SK-N-MC (cell line): ENCODE measurements around the gene CD53.

Experiments
- EZH2 ChIP-seq: fragments of 200-600 bp; sonication (generic); IDR thresholded peaks from one replicate; pipeline ENCODE4 v1.6.1; 2017; ENCODE audit warnings: antibody characterized with exemption
- FOXP2 ChIP-seq: optimal IDR thresholded peaks from 2 replicates; pipeline ENCODE3; 2011; ENCODE audit warnings: mild to moderate bottlenecking, moderate library complexity; ENCODE audit not compliant: insufficient read depth; ENCODE audit errors: extremely low read length, control extremely low read depth
- POLR2AphosphoS5 ChIP-seq: IDR thresholded peaks from 2 replicates; pipeline ENCODE4 v1.6.1; 2012; ENCODE audit warnings: mild to moderate bottlenecking, low read depth, low read length, borderline replicate concordance

- TF ChIP-seq POLR2AphosphoS5 (no peak), EZH2 (no peak), FOXP2 (no peak)
These were observed 1.6 kb downstream of the CD53 start for GRCh38 chr1:110874324-110875215.
